Mesendoderm (in vitro differentiated cells): ENCODE results near the gene KCNQ5.
A peak's percentile ranks its signal among the peaks of the same experiment; 100 is the strongest.
"Not testable (repeated sequence)": the region's sequence is repeated elsewhere in the genome, so short reads cannot be mapped to it uniquely, and the experiment has no call there.

Experiments
- DNase-seq: peaks from one replicate; pipeline ENCODE4 v3.0.0; 2013
- H2AK5ac ChIP-seq: 2 replicates; pipeline ENCODE4 v1.6.1; 2013; ENCODE audit warnings: low read length, inconsistent platforms
- H2BK120ac ChIP-seq: 2 replicates; pipeline ENCODE4 v1.6.1; 2013; ENCODE audit warnings: low read depth, mild to moderate bottlenecking, low read length, moderate library complexity, mixed read lengths
- H2BK15ac ChIP-seq: replicated peaks from 2 replicates; pipeline ENCODE4 v1.6.1; 2013; ENCODE audit warnings: low read depth, mild to moderate bottlenecking, moderate library complexity
- H2BK5ac ChIP-seq: 2 replicates; pipeline ENCODE4 v1.6.1; 2013; ENCODE audit warnings: low read length, inconsistent platforms
- H3K18ac ChIP-seq: 2 replicates; pipeline ENCODE4 v1.6.1; 2013; ENCODE audit warnings: mild to moderate bottlenecking, low read length, mixed read lengths
- H3K23ac ChIP-seq: one replicate; pipeline ENCODE4 v1.6.1; 2013; ENCODE audit warnings: low read length
- H3K27ac ChIP-seq: 2 replicates; pipeline ENCODE4 v1.5.1; 2013; ENCODE audit warnings: low read depth, mild to moderate bottlenecking, inconsistent platforms, low read length, moderate library complexity
- H3K27me3 ChIP-seq: 2 replicates; pipeline ENCODE4 v1.6.1; 2013; ENCODE audit warnings: low read length, control low read depth, mild to moderate bottlenecking, inconsistent platforms; ENCODE audit not compliant: insufficient read depth, poor library complexity
- H3K36me3 ChIP-seq: 2 replicates; pipeline ENCODE4 v1.6.1; 2013; ENCODE audit warnings: low read length, inconsistent platforms; ENCODE audit not compliant: control insufficient read depth, insufficient read depth
- H3K4ac ChIP-seq: one replicate; pipeline ENCODE4 v1.6.1; 2013; ENCODE audit warnings: low read depth, mild to moderate bottlenecking, low read length, moderate library complexity
- H3K4me1 ChIP-seq: 2 replicates; pipeline ENCODE4 v1.6.1; 2013; ENCODE audit warnings: low read depth, low read length, inconsistent platforms; ENCODE audit not compliant: control insufficient read depth
- H3K4me2 ChIP-seq: 2 replicates; pipeline ENCODE4 v1.6.1; 2013; ENCODE audit warnings: low read length
- H3K4me3 ChIP-seq: 2 replicates; pipeline ENCODE4 v1.5.1; 2013; ENCODE audit warnings: mild to moderate bottlenecking, low read length
- H3K56ac ChIP-seq: one replicate; pipeline ENCODE4 v1.6.1; 2013; ENCODE audit warnings: low read length
- H3K79me1 ChIP-seq: 2 replicates; pipeline ENCODE4 v1.6.1; 2013; ENCODE audit warnings: low read length, inconsistent platforms
- H3K79me2 ChIP-seq: 2 replicates; pipeline ENCODE4 v1.6.1; 2013; ENCODE audit warnings: mild to moderate bottlenecking, low read length; ENCODE audit not compliant: control insufficient read depth, insufficient read depth
- H3K9ac ChIP-seq: 2 replicates; pipeline ENCODE4 v1.6.1; 2013; ENCODE audit warnings: low read length, inconsistent platforms
- H4K5ac ChIP-seq: one replicate; pipeline ENCODE4 v1.6.1; 2013; ENCODE audit warnings: low read length
- H4K8ac ChIP-seq: one replicate; pipeline ENCODE4 v1.6.1; 2013; ENCODE audit warnings: low read depth, mild to moderate bottlenecking, control low read depth, low read length, moderate library complexity
- WGBS: extraction: QIAGEN DNeasy Blood & Tissue Kit; methylation state at CpG from one replicate; pipeline ENCODE4 v1.1.7; 2013; ENCODE audit warnings: low lambda C conversion rate, missing lambda C conversion rate; ENCODE audit not compliant: insufficient coverage; ENCODE audit errors: extremely low coverage; 5-methylcytosine and 5-hydroxymethylcytosine counted together

The KCNQ5 gene

DNA sequence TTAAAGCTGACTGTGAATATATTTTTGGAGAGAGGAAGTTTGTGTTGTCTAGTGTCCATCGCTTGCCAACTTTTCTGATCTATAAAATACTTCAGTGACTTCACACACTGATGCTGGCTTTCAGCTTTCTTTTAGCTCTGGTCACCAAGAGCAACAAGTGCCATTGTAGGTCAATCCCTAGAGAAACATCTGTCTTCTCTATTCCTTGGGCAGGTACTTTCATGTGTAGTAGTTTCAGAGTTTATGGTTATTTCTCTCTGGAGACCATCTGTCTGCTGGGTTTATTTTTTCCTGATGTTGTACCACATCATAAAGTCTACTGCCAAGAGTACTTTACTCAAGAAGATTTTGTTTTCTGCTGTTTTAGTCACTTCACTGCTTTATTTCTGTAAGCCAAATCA is 353.5 kb downstream of the KCNQ5 start:
- no peaks in the 10 kb centered on the region for H3K79me2 ChIP-seq

DNA sequence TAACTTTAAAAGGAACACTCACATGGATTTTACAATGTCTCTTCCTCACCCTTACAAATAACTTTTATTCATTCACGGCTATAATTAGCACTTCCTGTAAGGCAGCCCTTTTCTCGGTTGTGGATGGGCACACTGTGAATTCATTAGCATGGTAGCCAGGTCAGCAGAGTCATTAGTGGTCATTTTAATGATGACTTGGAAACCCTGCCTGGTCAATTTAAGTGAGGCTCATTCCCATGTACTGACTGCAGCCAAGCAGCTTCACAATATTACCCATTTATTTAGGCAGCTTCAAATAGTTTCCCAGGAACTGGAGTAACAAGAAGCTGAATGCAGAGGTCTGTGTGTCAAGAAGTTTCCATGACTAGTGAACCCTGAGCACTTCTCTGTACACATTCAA is 354.6 kb downstream of the KCNQ5 start:
- Histone ChIP-seq H4K8ac (no peak overlapping the region), H3K79me1 (no peaks in the 10 kb centered on the region), H2BK120ac (no peak overlapping the region), H2BK15ac (no peak overlapping the region), H3K79me2 (no peaks in the 10 kb centered on the region), H3K4ac (no peak overlapping the region), H3K27me3 (no peaks in the 10 kb centered on the region), H2AK5ac (no peak overlapping the region), H4K5ac (no peak overlapping the region), H3K4me3 (no peak overlapping the region), H3K4me2 (no peak overlapping the region), H3K23ac (no peak overlapping the region), H3K56ac (no peak overlapping the region), H2BK5ac (no peak overlapping the region), H3K9ac (no peak overlapping the region), H3K36me3 (no peaks in the 10 kb centered on the region), H3K4me1 (no peaks in the 10 kb centered on the region), H3K18ac (no peak overlapping the region), H3K27ac (no peak overlapping the region)
- no peak for DNase-seq
- WGBS, result no CpG with 5 or more reads among the region's 2 CpGs

More for the DNA sequence above, 353.5 kb downstream of the KCNQ5 start:
- H2BK120ac ChIP-seq, result no peak overlapping the region
- no peaks in the 10 kb centered on the region for H3K4me1 ChIP-seq
- no peak overlapping the region for H3K4me3 ChIP-seq
- no peak overlapping the region for H3K4me2 ChIP-seq
- H3K4ac ChIP-seq, result no peak overlapping the region
- no peaks in the 10 kb centered on the region for H3K36me3 ChIP-seq
- no peak overlapping the region for H2BK5ac ChIP-seq
- no peak overlapping the region for H3K9ac ChIP-seq
- H3K18ac ChIP-seq, result no peak overlapping the region
- no peak overlapping the region for H3K27ac ChIP-seq
- H3K79me1 ChIP-seq, result no peaks in the 10 kb centered on the region
- no peak overlapping the region for H3K56ac ChIP-seq
- H4K5ac ChIP-seq, result no peak overlapping the region
- H3K23ac ChIP-seq, result no peak overlapping the region
- no peak overlapping the region for H2BK15ac ChIP-seq
- WGBS, result no CpG with 5 or more reads among the region's 1 CpG
- H4K8ac ChIP-seq, result no peak overlapping the region
- H2AK5ac ChIP-seq, result no peak overlapping the region
- no peaks in the 10 kb centered on the region for H3K27me3 ChIP-seq
- DNase-seq, result no peak

DNA sequence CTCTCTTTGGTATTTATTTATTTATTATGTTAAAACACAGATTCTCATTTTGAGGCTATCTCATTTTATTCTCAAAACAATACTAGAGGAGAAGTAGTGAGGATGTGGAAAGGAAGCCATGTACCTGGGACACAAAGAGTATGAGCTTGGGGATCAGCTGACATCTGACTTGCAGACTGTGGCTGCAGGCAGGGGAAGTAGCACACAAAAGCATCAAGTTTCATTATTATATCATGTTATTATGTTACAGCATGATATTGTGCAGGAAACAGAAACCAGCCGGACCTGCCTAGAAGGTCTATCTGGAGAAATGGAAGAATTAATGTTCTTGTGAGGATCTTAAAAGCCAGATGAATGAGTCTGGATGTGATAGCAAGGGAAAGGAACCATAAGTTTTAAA is 355.2 kb downstream of the KCNQ5 start:
- no peaks in the 10 kb centered on the region for H3K36me3 ChIP-seq
- no peak overlapping the region for H3K27ac ChIP-seq
- H3K4me2 ChIP-seq, result no peak overlapping the region
- H3K79me2 ChIP-seq, result no peaks in the 10 kb centered on the region
- H3K18ac ChIP-seq, result no peak overlapping the region
- no peak overlapping the region for H3K9ac ChIP-seq
- H3K27me3 ChIP-seq, result no peaks in the 10 kb centered on the region
- H3K4ac ChIP-seq, result no peak overlapping the region
- no peak overlapping the region for H2AK5ac ChIP-seq
- no peak overlapping the region for H2BK15ac ChIP-seq
- no peak overlapping the region for H3K56ac ChIP-seq
- no peaks in the 10 kb centered on the region for H3K79me1 ChIP-seq
- WGBS, result no CpG with 5 or more reads among the region's 1 CpG
- H4K8ac ChIP-seq, result no peak overlapping the region
- no peaks in the 10 kb centered on the region for H3K4me1 ChIP-seq
- no peak overlapping the region for H2BK120ac ChIP-seq
- H4K5ac ChIP-seq, result no peak overlapping the region
- H2BK5ac ChIP-seq, result no peak overlapping the region
- H3K4me3 ChIP-seq, result no peak overlapping the region
- no peak overlapping the region for H3K23ac ChIP-seq
- DNase-seq, result no peak

DNA sequence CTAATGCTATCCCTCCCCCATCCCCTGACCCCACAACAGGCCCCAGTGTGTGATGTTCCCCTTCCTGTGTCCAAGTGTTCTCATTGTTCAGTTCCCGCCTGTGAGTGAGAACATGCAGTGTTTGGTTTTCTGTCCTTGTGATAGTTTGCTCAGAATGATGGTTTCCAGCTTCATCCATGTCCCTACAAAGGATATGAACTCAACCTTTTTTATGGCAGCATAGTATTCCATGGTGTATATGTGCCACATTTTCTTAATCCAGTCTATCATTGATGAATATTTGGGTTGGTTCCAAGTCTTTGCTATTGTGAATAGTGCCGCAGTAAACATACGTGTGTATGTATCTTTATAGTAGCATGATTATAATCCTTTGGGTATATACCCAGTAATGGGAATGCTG is 356.9 kb downstream of the KCNQ5 start:
- not testable (repeated sequence) for H3K23ac ChIP-seq, H2AK5ac ChIP-seq, H3K4ac ChIP-seq, H3K79me2 ChIP-seq, H3K27me3 ChIP-seq, H3K4me1 ChIP-seq, H3K4me3 ChIP-seq, H3K56ac ChIP-seq, H3K4me2 ChIP-seq, H4K8ac ChIP-seq, H3K27ac ChIP-seq, H2BK120ac ChIP-seq, H2BK15ac ChIP-seq, H3K18ac ChIP-seq, H3K9ac ChIP-seq, H4K5ac ChIP-seq, H3K36me3 ChIP-seq, DNase-seq, H2BK5ac ChIP-seq, H3K79me1 ChIP-seq
- WGBS, result no CpG with 5 or more reads among the region's 3 CpGs

DNA sequence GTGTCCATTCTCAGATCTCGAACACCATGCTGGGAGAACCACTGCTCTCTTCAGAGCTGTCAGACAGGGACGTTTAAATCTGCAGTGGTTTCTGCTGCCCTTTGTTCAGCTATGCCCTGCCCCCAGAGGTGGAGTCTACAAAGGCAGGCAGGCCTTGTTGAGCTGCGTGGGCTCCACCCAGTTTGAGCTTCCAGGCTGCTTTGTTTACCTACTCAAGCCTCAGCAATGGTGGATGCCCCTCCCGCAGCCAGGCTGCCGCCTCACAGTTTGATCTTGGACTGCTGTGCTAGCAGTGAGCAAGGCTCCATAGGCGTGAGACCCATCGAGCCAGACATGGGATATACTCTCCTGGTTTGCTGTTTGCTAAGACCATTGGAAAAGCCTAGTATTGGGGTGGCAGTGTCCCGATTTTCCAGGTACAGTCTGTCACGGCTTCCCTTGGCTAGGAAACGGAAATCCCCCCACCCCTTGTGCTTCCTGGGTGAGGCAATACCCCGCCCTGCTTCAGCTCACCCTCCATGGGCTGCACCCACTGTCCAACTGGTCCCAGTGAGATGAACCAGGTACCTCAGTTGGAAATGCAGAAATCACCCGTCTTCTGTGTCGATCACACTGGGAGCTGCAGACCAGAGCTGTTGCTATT is 362.4 kb downstream of the KCNQ5 start:
- H4K5ac ChIP-seq, H2AK5ac ChIP-seq, H3K4me1 ChIP-seq, H3K18ac ChIP-seq, H2BK5ac ChIP-seq, H3K9ac ChIP-seq, H2BK15ac ChIP-seq, H2BK120ac ChIP-seq, H3K4me3 ChIP-seq, H3K27me3 ChIP-seq, H3K36me3 ChIP-seq, H4K8ac ChIP-seq, H3K27ac ChIP-seq, H3K56ac ChIP-seq, H3K4ac ChIP-seq, H3K23ac ChIP-seq, H3K79me1 ChIP-seq, H3K79me2 ChIP-seq, H3K4me2 ChIP-seq: not testable (repeated sequence)
- peak; percentile 23 for DNase-seq
- no CpG with 5 or more reads among the region's 13 CpGs for WGBS

DNA sequence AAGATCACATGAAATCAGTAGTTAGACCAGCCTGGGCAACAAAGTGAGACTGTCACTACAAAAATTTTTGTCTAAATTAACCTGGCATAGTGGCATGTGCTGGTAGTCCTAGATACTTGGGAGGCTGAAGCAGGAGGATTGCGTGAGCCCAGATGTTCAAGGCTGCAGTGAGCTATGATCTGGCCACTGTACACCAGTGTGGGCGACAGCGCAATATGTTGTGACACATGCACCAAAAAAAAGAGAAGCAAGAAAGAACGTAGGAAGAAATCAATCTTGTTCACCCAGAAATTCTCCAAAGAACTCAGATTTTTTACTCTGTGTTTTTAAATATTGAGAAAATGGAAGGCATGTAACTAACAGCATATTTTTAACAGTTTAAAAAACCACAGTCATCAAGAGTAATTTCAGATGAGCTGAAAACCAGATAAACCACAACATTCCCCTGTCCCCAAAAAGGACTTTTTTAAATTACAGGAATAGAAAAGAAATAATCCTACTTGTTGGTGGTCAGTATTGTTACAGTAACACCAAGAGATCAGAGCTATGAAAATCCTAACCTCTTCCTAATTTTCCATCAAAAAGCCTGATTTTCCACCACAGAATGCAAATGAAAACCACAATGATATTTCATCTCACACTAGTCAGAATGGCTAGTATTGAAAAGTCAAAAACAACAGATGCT is 363.3 kb downstream of the KCNQ5 start:
- Histone ChIP-seq H4K5ac (no peak overlapping the region), H3K9ac (no peak overlapping the region), H2BK5ac (no peak overlapping the region), H3K79me1 (no peaks in the 10 kb centered on the region), H3K23ac (no peak overlapping the region), H2BK15ac (no peak overlapping the region), H3K79me2 (no peaks in the 10 kb centered on the region), H3K27me3 (no peaks in the 10 kb centered on the region), H3K18ac (no peak overlapping the region), H2BK120ac (no peak overlapping the region), H3K4ac (no peak overlapping the region), H3K4me1 (no peaks in the 10 kb centered on the region), H3K4me2 (no peak overlapping the region), H3K56ac (no peak overlapping the region), H2AK5ac (no peak overlapping the region), H3K4me3 (no peak overlapping the region), H3K27ac (no peak overlapping the region), H4K8ac (no peak overlapping the region), H3K36me3 (no peaks in the 10 kb centered on the region)
- WGBS, result no CpG with 5 or more reads among the region's 4 CpGs
- DNase-seq, result no peak
